ENCODE data around the gene BCL2L11. TPM values are rescaled to one million over a fixed set of nuclear protein-coding genes. Genes with fewer than 3 reads are reported as not detected.

Gene BCL2L11
- total RNA-seq, 1 experiment from 2014 or later = 21.2 TPM

DNA sequence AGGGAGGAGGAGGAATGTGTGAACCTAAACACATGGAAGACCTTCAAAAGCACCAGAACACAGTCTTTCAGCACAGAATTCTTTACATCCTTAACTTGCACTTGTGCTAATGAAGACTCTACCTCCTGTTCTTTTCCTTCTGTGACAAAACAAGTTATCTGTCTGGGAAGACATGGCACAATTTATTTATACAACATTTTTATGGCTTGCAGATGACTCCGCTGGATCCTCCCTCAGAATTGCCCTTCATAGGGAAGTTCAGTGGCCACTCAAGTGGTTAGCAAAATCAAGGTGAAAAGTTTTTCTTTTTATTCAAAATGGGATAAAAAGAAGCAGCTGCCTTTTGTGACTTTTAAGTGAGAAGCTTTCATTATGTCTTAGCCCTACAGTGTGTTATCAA, 21.4 kb downstream of the BCL2L11 start:
- H3K79me1 ChIP-seq (ENCODE audit: insufficient read depth, low read depth, low read length, poor library complexity, severe bottlenecking) = no peaks in the 10 kb centered on the region
- H2BK20ac ChIP-seq (ENCODE audit: low read depth, low read length, poor library complexity, severe bottlenecking) = no peak overlapping the region
- H3K27me3 ChIP-seq (ENCODE audit: insufficient read depth, low read length) = no peaks in the 10 kb centered on the region
- no peak overlapping the region for H4K8ac ChIP-seq (replicated peaks; ENCODE audit: insufficient read length, low read depth, low read length)
- H3K23me2 ChIP-seq (ENCODE audit: insufficient read length, low read depth, low read length, poor library complexity, severe bottlenecking) = no peaks in the 10 kb centered on the region
- H3K27me3 Mint-ChIP-seq (ENCODE audit: low read depth) = no peaks in the 10 kb centered on the region
- H3K9me3 Mint-ChIP-seq = no peaks in the 10 kb centered on the region
- H3K4me3 Mint-ChIP-seq = no peak overlapping the region
- no peak overlapping the region for H3K4me2 ChIP-seq (ENCODE audit: insufficient read depth, insufficient read length, low read length)
- no peak overlapping the region for H3K4ac ChIP-seq (ENCODE audit: low read depth, low read length)
- no peak overlapping the region for H2BK5ac ChIP-seq (ENCODE audit: insufficient read length, low read length)
- no peaks in the 10 kb centered on the region for H3K79me2 ChIP-seq (ENCODE audit: insufficient read depth, low read length)
- H4K20me1 ChIP-seq (ENCODE audit: control insufficient read depth, insufficient read depth, insufficient read length) = no peaks in the 10 kb centered on the region
- peaks cover 8 to 10% of the 10 kb centered on the region in 2 experiments for H3K4me1 Mint-ChIP-seq
- H3K27ac ChIP-seq (ENCODE audit: insufficient read length, low read depth, low read length) = no peak overlapping the region
- no peaks in the 10 kb centered on the region for H3K4me1 ChIP-seq (ENCODE audit: insufficient read depth, low read length)
- H3K18ac ChIP-seq (ENCODE audit: insufficient read length, low read depth, low read length) = no peak overlapping the region
- no CpG with 5 or more reads among the region's 1 CpG for WGBS (ENCODE audit: extremely low coverage, insufficient read length, low lambda C conversion rate)
- H3T11ph ChIP-seq (ENCODE audit: low read length) = no peak overlapping the region
- H3K9ac ChIP-seq (ENCODE audit: extremely low read depth, insufficient read length, low read length) = no peak overlapping the region
- no peak overlapping the region for H2BK12ac ChIP-seq (ENCODE audit: insufficient read length, low read depth, low read length)
- no peak overlapping the region for H4K91ac ChIP-seq (ENCODE audit: insufficient read length, low read depth, low read length)
- H3K56ac ChIP-seq (ENCODE audit: insufficient read length, low read depth, low read length) = no peak overlapping the region
- H3K27ac Mint-ChIP-seq = peak overlapping the region in 1 of 3 experiments; percentile 59; a peak in 2 of 7 replicates
- peaks cover 22 to 61% (median 38%) of the 10 kb centered on the region in 3 experiments for H3K36me3 Mint-ChIP-seq (ENCODE audit: insufficient read depth in 1 of 3, low read depth in 3 of 3)
- H2BK15ac ChIP-seq (ENCODE audit: low read depth, low read length) = no peak overlapping the region
- no peaks in the 10 kb centered on the region for H3K9me3 ChIP-seq (ENCODE audit: control insufficient read depth, low read depth, low read length)
- no peak overlapping the region for H4K5ac ChIP-seq (ENCODE audit: insufficient read length, low read depth, low read length)
- TF ChIP-seq, protein P1, sequence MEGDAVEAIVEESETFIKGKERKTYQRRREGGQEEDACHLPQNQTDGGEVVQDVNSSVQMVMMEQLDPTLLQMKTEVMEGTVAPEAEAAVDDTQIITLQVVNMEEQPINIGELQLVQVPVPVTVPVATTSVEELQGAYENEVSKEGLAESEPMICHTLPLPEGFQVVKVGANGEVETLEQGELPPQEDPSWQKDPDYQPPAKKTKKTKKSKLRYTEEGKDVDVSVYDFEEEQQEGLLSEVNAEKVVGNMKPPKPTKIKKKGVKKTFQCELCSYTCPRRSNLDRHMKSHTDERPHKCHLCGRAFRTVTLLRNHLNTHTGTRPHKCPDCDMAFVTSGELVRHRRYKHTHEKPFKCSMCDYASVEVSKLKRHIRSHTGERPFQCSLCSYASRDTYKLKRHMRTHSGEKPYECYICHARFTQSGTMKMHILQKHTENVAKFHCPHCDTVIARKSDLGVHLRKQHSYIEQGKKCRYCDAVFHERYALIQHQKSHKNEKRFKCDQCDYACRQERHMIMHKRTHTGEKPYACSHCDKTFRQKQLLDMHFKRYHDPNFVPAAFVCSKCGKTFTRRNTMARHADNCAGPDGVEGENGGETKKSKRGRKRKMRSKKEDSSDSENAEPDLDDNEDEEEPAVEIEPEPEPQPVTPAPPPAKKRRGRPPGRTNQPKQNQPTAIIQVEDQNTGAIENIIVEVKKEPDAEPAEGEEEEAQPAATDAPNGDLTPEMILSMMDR (conservative IDR thresholded peaks at IDR 0.05) = no peak
- no peak overlapping the region for H2BK120ac ChIP-seq (ENCODE audit: low read depth, low read length, poor library complexity, severe bottlenecking)
- no peak overlapping the region for H3K23ac ChIP-seq (ENCODE audit: insufficient read length, low read depth, low read length)
- H3K14ac ChIP-seq (ENCODE audit: insufficient read depth, low read length) = no peak overlapping the region
- H2AK5ac ChIP-seq (ENCODE audit: insufficient read length, low read length) = no peak overlapping the region
- H2AFZ ChIP-seq (ENCODE audit: low read length) = no peak overlapping the region
- DNase-seq = no peak

Data from H9 (cell line).